Stimulated activated CD8-positive, alpha-beta memory T cell treated with anti-CD3 and anti-CD28 coated beads, Interleukin-4, amount 100 ng/mL, for 48 hours (primary cell): ENCODE results near the gene GRIN2B.

ENCODE experiments used
- DNase-seq: peaks from one replicate; pipeline ENCODE4 v3.0.0-alpha.2; 2020

The GRIN2B gene

GRCh38 chr12:13956060-13956590 is 25.3 kb downstream of the GRIN2B start:
- DNase-seq = no peak

GRCh38 chr12:13952096-13952495 is 29.3 kb downstream of the GRIN2B start:
- DNase-seq = no peak

GRCh38 chr12:13950502-13950901 is 30.9 kb downstream of the GRIN2B start:
- DNase-seq = no peak

GRCh38 chr12:13948621-13949020 is 32.8 kb downstream of the GRIN2B start:
- no peak for DNase-seq

GRCh38 chr12:13947276-13947946 is 34.0 kb downstream of the GRIN2B start:
- DNase-seq = no peak

GRCh38 chr12:13945641-13946040 is 35.8 kb downstream of the GRIN2B start:
- no peak for DNase-seq

- DNase-seq = no peak
Observed at GRCh38 chr12:13945236-13945635, 36.2 kb downstream of the GRIN2B start.

GRCh38 chr12:13942826-13943225 is 38.6 kb downstream of the GRIN2B start:
- DNase-seq = no peak

- DNase-seq = no peak
Observed at GRCh38 chr12:13941258-13942249, 39.8 kb downstream of the GRIN2B start.

GRCh38 chr12:13940335-13940865 is 41.0 kb downstream of the GRIN2B start:
- no peak for DNase-seq

GRCh38 chr12:13937735-13938134 is 43.7 kb downstream of the GRIN2B start:
- DNase-seq = no peak

- no peak for DNase-seq
Observed at GRCh38 chr12:13935169-13935568, 46.2 kb downstream of the GRIN2B start.
